Measurements from ENCODE around the gene INCA1.

Gene INCA1

GRCh38 chr17:4987767-4988567, 9.4 kb downstream of the INCA1 start:
- peak overlapping the region; percentile 96 for H3K27ac Mint-ChIP-seq
- peaks cover 49% of the 10 kb centered on the region for H3K4me1 Mint-ChIP-seq
- DNase-seq (ENCODE audit: low spot score in 2 of 2): no peak
- peak overlapping the region; percentile 96 for H3K4me3 Mint-ChIP-seq
- H3K9me3 Mint-ChIP-seq: no peaks in the 10 kb centered on the region
- peak; percentile 3 for ATAC-seq
- H3K36me3 Mint-ChIP-seq: peaks cover 35% of the 10 kb centered on the region

GRCh38 chr17:4986951-4987766, 10.2 kb downstream of the INCA1 start, which contains the start of gene CAMTA2:
CAMTA2 (minus strand) TSS chr17:4987675; CDS start chr17:4986222, 1,453 bp downstream.
- peak; percentile 91 for ATAC-seq
- peak; percentile 75 to 94 for DNase-seq (ENCODE audit: low spot score in 2 of 2)
- H3K9me3 Mint-ChIP-seq: no peaks in the 10 kb centered on the region
- H3K36me3 Mint-ChIP-seq: peaks cover 43% of the 10 kb centered on the region
- peak within 1 kb of the TSS; percentile 96 for H3K27ac Mint-ChIP-seq
- H3K4me1 Mint-ChIP-seq: peaks cover 57% of the 10 kb centered on the region
- H3K4me3 Mint-ChIP-seq: peak within 1 kb of the TSS; percentile 96

- H3K4me1 Mint-ChIP-seq: peaks cover 59% of the 10 kb centered on the region
- DNase-seq (ENCODE audit: low spot score in 2 of 2) (no peak), ATAC-seq (no peak)
Measured at GRCh38 chr17:4986403-4986802, 10.9 kb downstream of the INCA1 start.

GRCh38 chr17:4982305-4982704, 15.0 kb downstream of the INCA1 start:
- H3K4me3 Mint-ChIP-seq: no peak overlapping the region
- H3K4me1 Mint-ChIP-seq: peaks cover 53% of the 10 kb centered on the region
- ATAC-seq: no peak
- no peaks in the 10 kb centered on the region for H3K9me3 Mint-ChIP-seq
- H3K36me3 Mint-ChIP-seq: peaks cover 55% of the 10 kb centered on the region
- DNase-seq (ENCODE audit: low spot score in 2 of 2): no peak
- H3K27ac Mint-ChIP-seq: peak overlapping the region; percentile 74

More at GRCh38 chr17:4986403-4986802, 10.9 kb downstream of the INCA1 start:
- no peaks in the 10 kb centered on the region for H3K9me3 Mint-ChIP-seq
- H3K27ac Mint-ChIP-seq: peak overlapping the region; percentile 96
- H3K36me3 Mint-ChIP-seq: peaks cover 50% of the 10 kb centered on the region
- H3K4me3 Mint-ChIP-seq: peak overlapping the region; percentile 96

GRCh38 chr17:4980644-4981216, 16.6 kb downstream of the INCA1 start:
- DNase-seq (ENCODE audit: low spot score in 2 of 2) (peak; percentile 38 to 76), ATAC-seq (peak; percentile 76)
- Mint-ChIP-seq H3K27ac (peak overlapping the region; percentile 48), H3K4me3 (no peak overlapping the region), H3K9me3 (no peaks in the 10 kb centered on the region), H3K36me3 (peaks cover 49% of the 10 kb centered on the region), H3K4me1 (peaks cover 40% of the 10 kb centered on the region)

- no peaks in the 10 kb centered on the region for H3K9me3 Mint-ChIP-seq
- H3K36me3 Mint-ChIP-seq: peaks cover 32% of the 10 kb centered on the region
- ATAC-seq (no peak), DNase-seq (ENCODE audit: low spot score in 2 of 2) (no peak)
- H3K4me3 Mint-ChIP-seq: no peak overlapping the region
- peaks cover 47% of the 10 kb centered on the region for H3K4me1 Mint-ChIP-seq
- H3K27ac Mint-ChIP-seq: no peak overlapping the region
Measured at GRCh38 chr17:4978726-4979125, 18.6 kb downstream of the INCA1 start.

- H3K9me3 Mint-ChIP-seq: no peaks in the 10 kb centered on the region
- no peaks in the 10 kb centered on the region for H3K36me3 Mint-ChIP-seq
- no peak for DNase-seq (ENCODE audit: low spot score in 2 of 2)
- H3K4me3 Mint-ChIP-seq: no peak overlapping the region
- H3K4me1 Mint-ChIP-seq: peaks cover 10% of the 10 kb centered on the region
- ATAC-seq: no peak
- H3K27ac Mint-ChIP-seq: peak overlapping the region; percentile 24
Measured at GRCh38 chr17:4974115-4974670, 23.1 kb downstream of the INCA1 start.

GRCh38 chr17:4973256-4974114, 23.8 kb downstream of the INCA1 start:
- H3K9me3 Mint-ChIP-seq: no peaks in the 10 kb centered on the region
- H3K4me1 Mint-ChIP-seq: peaks cover 9% of the 10 kb centered on the region
- H3K36me3 Mint-ChIP-seq: no peaks in the 10 kb centered on the region
- ATAC-seq (no peak), DNase-seq (ENCODE audit: low spot score in 2 of 2) (no peak)
- H3K4me3 Mint-ChIP-seq: no peak overlapping the region
- H3K27ac Mint-ChIP-seq: peak overlapping the region; percentile 24

GRCh38 chr17:4972752-4973151, 24.6 kb downstream of the INCA1 start:
- Mint-ChIP-seq H3K4me3 (no peak overlapping the region), H3K36me3 (no peaks in the 10 kb centered on the region), H3K9me3 (no peaks in the 10 kb centered on the region), H3K4me1 (peaks cover 9% of the 10 kb centered on the region), H3K27ac (peak overlapping the region; percentile 24)
- ATAC-seq (no peak), DNase-seq (ENCODE audit: low spot score in 2 of 2) (no peak)

- Mint-ChIP-seq H3K9me3 (no peaks in the 10 kb centered on the region), H3K27ac (peak overlapping the region; percentile 24), H3K36me3 (no peaks in the 10 kb centered on the region), H3K4me3 (no peak overlapping the region), H3K4me1 (peaks cover 9% of the 10 kb centered on the region)
- no peak for ATAC-seq
- no peak for DNase-seq (ENCODE audit: low spot score in 2 of 2)
Measured at GRCh38 chr17:4972322-4972721, 25.0 kb downstream of the INCA1 start.

- Mint-ChIP-seq H3K36me3 (no peaks in the 10 kb centered on the region), H3K9me3 (no peaks in the 10 kb centered on the region), H3K27ac (peak overlapping the region; percentile 24), H3K4me3 (no peak overlapping the region), H3K4me1 (peaks cover 9% of the 10 kb centered on the region)
- DNase-seq (ENCODE audit: low spot score in 2 of 2) (no peak), ATAC-seq (no peak)
Measured at GRCh38 chr17:4971826-4972225, 25.5 kb downstream of the INCA1 start.

- Mint-ChIP-seq H3K4me1 (peaks cover 17% of the 10 kb centered on the region), H3K9me3 (no peaks in the 10 kb centered on the region), H3K27ac (no peak overlapping the region), H3K4me3 (no peak overlapping the region), H3K36me3 (no peaks in the 10 kb centered on the region)
- ATAC-seq (no peak), DNase-seq (ENCODE audit: low spot score in 2 of 2) (no peak)
Measured at GRCh38 chr17:4970273-4970672, 27.0 kb downstream of the INCA1 start.

- Mint-ChIP-seq H3K27ac (no peak overlapping the region), H3K9me3 (no peaks in the 10 kb centered on the region), H3K4me3 (no peak overlapping the region), H3K36me3 (no peaks in the 10 kb centered on the region), H3K4me1 (peaks cover 16% of the 10 kb centered on the region)
- DNase-seq (ENCODE audit: low spot score in 2 of 2) (peak; percentile 38 to 80), ATAC-seq (peak; percentile 40)
Measured at GRCh38 chr17:4969551-4970173, 27.7 kb downstream of the INCA1 start.

- Mint-ChIP-seq H3K4me3 (no peak overlapping the region), H3K36me3 (no peaks in the 10 kb centered on the region), H3K27ac (no peak overlapping the region), H3K4me1 (peaks cover 16% of the 10 kb centered on the region), H3K9me3 (no peaks in the 10 kb centered on the region)
- ATAC-seq: peak; percentile 65
- peak; percentile 39 to 81 for DNase-seq (ENCODE audit: low spot score in 2 of 2)
Measured at GRCh38 chr17:4969047-4969550, 28.2 kb downstream of the INCA1 start.

Data from stimulated activated effector memory CD8-positive, alpha-beta T cell treated with anti-CD3 and anti-CD28 coated beads, Interleukin-12 subunit alpha, Interleukin-12 subunit beta, amount 100 ng/mL, for 72 hours (primary cell).